Adipocyte (in vitro differentiated cells): ENCODE measurements around the gene EXOC1.
"Not testable (repeated sequence)": the region's sequence is repeated elsewhere in the genome, so short reads cannot be mapped to it uniquely, and the experiment has no call there.

Source experiments
- DNase-seq: peaks from one replicate; pipeline ENCODE4 v3.0.0-alpha.2; 2015; ENCODE audit warnings: low read depth
- H3K27me3 ChIP-seq: replicated peaks from 2 replicates; pipeline ENCODE4 v1.7.0; 2013; ENCODE audit warnings: mild to moderate bottlenecking, low read length, moderate library complexity; ENCODE audit not compliant: control insufficient read depth, insufficient read depth
- H3K36me3 ChIP-seq: 2 replicates; pipeline ENCODE4 v1.7.0; 2013; ENCODE audit warnings: low read length, mild to moderate bottlenecking, moderate library complexity; ENCODE audit not compliant: control insufficient read depth, insufficient read depth, severe bottlenecking
- H3K4me1 ChIP-seq: 2 replicates; pipeline ENCODE4 v1.7.0; 2013; ENCODE audit warnings: mild to moderate bottlenecking, low read length, moderate library complexity; ENCODE audit not compliant: control insufficient read depth, insufficient read depth
- H3K4me3 ChIP-seq: 2 replicates; pipeline ENCODE4 v1.7.0; 2013; ENCODE audit warnings: mild to moderate bottlenecking, low read length, moderate library complexity
- H3K9ac ChIP-seq: 2 replicates; pipeline ENCODE4 v1.7.0; 2013; ENCODE audit warnings: mild to moderate bottlenecking, low read length, moderate library complexity
- H3K9me3 ChIP-seq: 2 replicates; pipeline ENCODE4 v1.7.0; 2013; ENCODE audit warnings: mild to moderate bottlenecking, low read length, moderate library complexity; ENCODE audit not compliant: control insufficient read depth

Gene EXOC1

GRCh38 chr4:55935907-55936306, 82.5 kb downstream of the EXOC1 start:
- DNase-seq, H3K9ac ChIP-seq, H3K9me3 ChIP-seq, H3K4me1 ChIP-seq, H3K36me3 ChIP-seq, H3K27me3 ChIP-seq, H3K4me3 ChIP-seq: not testable (repeated sequence)

- Histone ChIP-seq H3K27me3 (no peaks in the 10 kb centered on the region), H3K36me3 (no peaks in the 10 kb centered on the region), H3K4me3 (no peak overlapping the region), H3K9ac (no peak overlapping the region), H3K9me3 (peaks cover 3% of the 10 kb centered on the region), H3K4me1 (no peaks in the 10 kb centered on the region)
- no peak for DNase-seq
These were observed 85.0 kb downstream of the EXOC1 start for GRCh38 chr4:55938481-55938880.

- Histone ChIP-seq H3K36me3 (no peaks in the 10 kb centered on the region), H3K9ac (no peak overlapping the region), H3K4me1 (no peaks in the 10 kb centered on the region), H3K27me3 (no peaks in the 10 kb centered on the region), H3K4me3 (no peak overlapping the region), H3K9me3 (peaks cover 3% of the 10 kb centered on the region)
- no peak for DNase-seq
These were observed 86.0 kb downstream of the EXOC1 start for GRCh38 chr4:55939421-55939820.

- no peaks in the 10 kb centered on the region for H3K4me1 ChIP-seq
- H3K9ac ChIP-seq, result no peak overlapping the region
- H3K27me3 ChIP-seq, result no peaks in the 10 kb centered on the region
- H3K4me3 ChIP-seq, result no peak overlapping the region
- H3K9me3 ChIP-seq, result no peaks in the 10 kb centered on the region
- H3K36me3 ChIP-seq, result no peaks in the 10 kb centered on the region
- no peak for DNase-seq
These were observed 88.5 kb downstream of the EXOC1 start for GRCh38 chr4:55941881-55942396.

- Histone ChIP-seq H3K9ac (peak overlapping the region; percentile 98), H3K36me3 (no peaks in the 10 kb centered on the region), H3K27me3 (no peaks in the 10 kb centered on the region), H3K4me1 (peaks cover 15% of the 10 kb centered on the region), H3K9me3 (no peaks in the 10 kb centered on the region), H3K4me3 (peak overlapping the region; percentile 94)
- peak; percentile 31 for DNase-seq
These were observed 93.9 kb downstream of the EXOC1 start for GRCh38 chr4:55947254-55947882.

GRCh38 chr4:55947912-55948725, 94.7 kb downstream of the EXOC1 start:
- Histone ChIP-seq H3K4me1 (peaks cover 15% of the 10 kb centered on the region), H3K36me3 (no peaks in the 10 kb centered on the region), H3K9me3 (no peaks in the 10 kb centered on the region), H3K27me3 (no peaks in the 10 kb centered on the region), H3K9ac (peak overlapping the region; percentile 98), H3K4me3 (peak overlapping the region; percentile 94)
- peak; percentile 92 for DNase-seq

- H3K9me3 ChIP-seq, result no peaks in the 10 kb centered on the region
- DNase-seq, result peak; percentile 98
- peak within 1 kb of the TSS; percentile 94 for H3K4me3 ChIP-seq
- peak within 1 kb of the TSS; percentile 98 for H3K9ac ChIP-seq
- peaks cover 2% of the 10 kb centered on the region for H3K36me3 ChIP-seq
- H3K4me1 ChIP-seq, result peaks cover 15% of the 10 kb centered on the region
- H3K27me3 ChIP-seq, result no peaks in the 10 kb centered on the region
These were observed 95.5 kb downstream of the EXOC1 start, which contains the start of gene CEP135 for GRCh38 chr4:55948726-55949481. TSS of gene CEP135 (plus strand) at chr4:55948945. CDS start at chr4:55952131, 3,186 bp downstream.

GRCh38 chr4:55949482-55949802, 96.0 kb downstream of the EXOC1 start:
- DNase-seq, result peak; percentile 37
- H3K36me3 ChIP-seq, result peaks cover 7% of the 10 kb centered on the region
- H3K9me3 ChIP-seq, result no peaks in the 10 kb centered on the region
- H3K27me3 ChIP-seq, result no peaks in the 10 kb centered on the region
- H3K4me3 ChIP-seq, result peak overlapping the region; percentile 94
- peak overlapping the region; percentile 98 for H3K9ac ChIP-seq
- peaks cover 15% of the 10 kb centered on the region for H3K4me1 ChIP-seq

GRCh38 chr4:55951191-55951922, 97.9 kb downstream of the EXOC1 start:
- H3K4me1 ChIP-seq, result peaks cover 15% of the 10 kb centered on the region
- no peak overlapping the region for H3K4me3 ChIP-seq
- H3K9me3 ChIP-seq, result no peaks in the 10 kb centered on the region
- peaks cover 7% of the 10 kb centered on the region for H3K36me3 ChIP-seq
- no peak overlapping the region for H3K9ac ChIP-seq
- DNase-seq, result no peak
- H3K27me3 ChIP-seq, result no peaks in the 10 kb centered on the region
